ENCODE data around the gene VN1R5. TPM values are rescaled to one million over a fixed set of nuclear protein-coding genes. Genes with fewer than 3 reads are reported as not detected.

VN1R5 gene
- total RNA-seq, 6 experiments from 2014 or later: not detected

DNA sequence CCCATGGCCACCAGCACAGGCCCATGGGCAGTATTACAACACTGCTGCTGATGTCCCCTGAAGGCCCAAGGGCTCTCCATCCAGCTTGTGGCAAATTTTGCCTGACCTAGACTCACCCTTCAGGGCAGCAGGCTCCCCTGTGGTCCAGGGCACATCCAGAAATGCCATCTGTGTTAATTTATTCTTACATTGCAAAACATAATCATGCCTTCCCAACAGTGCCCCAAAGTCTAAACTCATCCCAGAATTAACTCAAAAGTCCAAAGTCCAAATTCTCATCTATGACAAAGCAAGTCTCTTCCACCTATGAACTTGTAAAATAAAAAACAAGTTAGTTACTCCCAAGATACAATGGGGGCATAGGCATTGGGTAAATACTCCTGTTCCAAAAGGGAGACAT, 13.3 kb downstream of the VN1R5 start:
- Histone ChIP-seq H3K27me3 (no peaks in the 10 kb centered on the region), H3K4me3 (no peak overlapping the region), H3K27ac (peak overlapping the region in 1 of 3 donors; percentile 24), H3K4me1 (peaks cover 0 to 7% (median 0%) of the 10 kb centered on the region in 4 donors), H3K36me3 (no peaks in the 10 kb centered on the region), H3K9me3 (no peaks in the 10 kb centered on the region)
- intact Hi-C loops (cut with DNase I): no loop called here
- ATAC-seq (peak in 3 of 4 donors; percentile 7 to 59 (median 44)), DNase-seq (no peak)
- TF ChIP-seq, protein P1, sequence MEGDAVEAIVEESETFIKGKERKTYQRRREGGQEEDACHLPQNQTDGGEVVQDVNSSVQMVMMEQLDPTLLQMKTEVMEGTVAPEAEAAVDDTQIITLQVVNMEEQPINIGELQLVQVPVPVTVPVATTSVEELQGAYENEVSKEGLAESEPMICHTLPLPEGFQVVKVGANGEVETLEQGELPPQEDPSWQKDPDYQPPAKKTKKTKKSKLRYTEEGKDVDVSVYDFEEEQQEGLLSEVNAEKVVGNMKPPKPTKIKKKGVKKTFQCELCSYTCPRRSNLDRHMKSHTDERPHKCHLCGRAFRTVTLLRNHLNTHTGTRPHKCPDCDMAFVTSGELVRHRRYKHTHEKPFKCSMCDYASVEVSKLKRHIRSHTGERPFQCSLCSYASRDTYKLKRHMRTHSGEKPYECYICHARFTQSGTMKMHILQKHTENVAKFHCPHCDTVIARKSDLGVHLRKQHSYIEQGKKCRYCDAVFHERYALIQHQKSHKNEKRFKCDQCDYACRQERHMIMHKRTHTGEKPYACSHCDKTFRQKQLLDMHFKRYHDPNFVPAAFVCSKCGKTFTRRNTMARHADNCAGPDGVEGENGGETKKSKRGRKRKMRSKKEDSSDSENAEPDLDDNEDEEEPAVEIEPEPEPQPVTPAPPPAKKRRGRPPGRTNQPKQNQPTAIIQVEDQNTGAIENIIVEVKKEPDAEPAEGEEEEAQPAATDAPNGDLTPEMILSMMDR (IDR thresholded peaks at IDR 0.05): no peak
- TF ChIP-seq POLR2A (IDR thresholded peaks at IDR 0.05): no peak

DNA sequence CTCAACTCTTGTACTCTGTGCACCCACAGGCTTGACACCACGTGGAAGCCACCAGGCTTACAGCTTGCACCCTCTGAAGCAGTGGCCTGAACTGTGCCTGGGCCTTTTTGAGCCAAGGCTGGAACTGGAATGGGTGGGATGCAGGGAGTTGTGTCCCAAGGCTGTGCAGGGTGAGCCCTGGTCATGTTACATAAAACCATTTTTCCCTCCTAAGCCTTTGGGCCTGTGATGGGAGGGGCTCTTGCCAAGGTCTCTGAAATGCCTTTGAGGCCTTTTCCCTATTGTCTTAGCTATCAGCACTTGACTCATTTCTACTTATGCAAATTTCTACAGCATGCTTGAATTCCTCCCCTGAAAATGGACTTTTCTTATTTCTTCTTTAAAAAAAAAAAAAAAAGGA, 14.1 kb downstream of the VN1R5 start:
- Histone ChIP-seq H3K9me3 (no peaks in the 10 kb centered on the region), H3K4me3 (no peak overlapping the region), H3K4me1 (peaks cover 0 to 7% (median 0%) of the 10 kb centered on the region in 4 donors), H3K27me3 (no peaks in the 10 kb centered on the region), H3K36me3 (no peaks in the 10 kb centered on the region), H3K27ac (no peak overlapping the region)
- WGBS (ENCODE audit: insufficient coverage, low coverage, low lambda C conversion rate, missing lambda C conversion rate): 50% methylated on average over 1 of the region's 1 CpG
- ATAC-seq (no peak), DNase-seq (no peak)
- intact Hi-C loops (cut with DNase I): no loop called here
- no peak for TF ChIP-seq POLR2A (IDR thresholded peaks at IDR 0.05)
- TF ChIP-seq, protein P1 (IDR thresholded peaks at IDR 0.05): no peak

DNA sequence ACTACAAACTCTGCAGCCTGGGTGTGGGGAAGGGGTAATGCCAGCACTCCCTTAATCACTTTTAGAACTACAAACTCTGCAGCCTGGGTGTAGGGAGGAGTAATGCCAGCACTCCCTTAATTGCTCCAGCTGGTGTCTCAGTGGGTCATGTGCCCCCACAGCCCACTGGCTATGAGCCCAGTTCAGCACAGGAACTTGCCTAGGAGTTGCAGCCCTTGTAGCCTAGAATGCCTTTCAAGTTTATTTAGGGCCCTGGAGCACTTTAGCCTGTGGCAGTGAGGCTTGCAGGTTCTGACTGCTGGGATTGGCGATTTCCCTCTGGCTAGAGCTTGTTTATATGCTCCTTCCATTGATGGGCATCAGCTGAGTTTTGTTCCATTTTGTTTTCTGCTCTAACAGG, 17.1 kb downstream of the VN1R5 start:
- Histone ChIP-seq H3K4me3 (no peak overlapping the region), H3K9me3 (no peaks in the 10 kb centered on the region), H3K36me3 (no peaks in the 10 kb centered on the region), H3K27me3 (no peaks in the 10 kb centered on the region), H3K27ac (no peak overlapping the region), H3K4me1 (peaks cover 0 to 7% (median 0%) of the 10 kb centered on the region in 4 donors)
- intact Hi-C loops (cut with DNase I): no loop called here
- no peak for TF ChIP-seq POLR2A (IDR thresholded peaks at IDR 0.05)
- WGBS (ENCODE audit: insufficient coverage, low coverage, low lambda C conversion rate, missing lambda C conversion rate): 40% methylated on average over 1 of the region's 1 CpG
- ATAC-seq (no peak), DNase-seq (no peak)

DNA sequence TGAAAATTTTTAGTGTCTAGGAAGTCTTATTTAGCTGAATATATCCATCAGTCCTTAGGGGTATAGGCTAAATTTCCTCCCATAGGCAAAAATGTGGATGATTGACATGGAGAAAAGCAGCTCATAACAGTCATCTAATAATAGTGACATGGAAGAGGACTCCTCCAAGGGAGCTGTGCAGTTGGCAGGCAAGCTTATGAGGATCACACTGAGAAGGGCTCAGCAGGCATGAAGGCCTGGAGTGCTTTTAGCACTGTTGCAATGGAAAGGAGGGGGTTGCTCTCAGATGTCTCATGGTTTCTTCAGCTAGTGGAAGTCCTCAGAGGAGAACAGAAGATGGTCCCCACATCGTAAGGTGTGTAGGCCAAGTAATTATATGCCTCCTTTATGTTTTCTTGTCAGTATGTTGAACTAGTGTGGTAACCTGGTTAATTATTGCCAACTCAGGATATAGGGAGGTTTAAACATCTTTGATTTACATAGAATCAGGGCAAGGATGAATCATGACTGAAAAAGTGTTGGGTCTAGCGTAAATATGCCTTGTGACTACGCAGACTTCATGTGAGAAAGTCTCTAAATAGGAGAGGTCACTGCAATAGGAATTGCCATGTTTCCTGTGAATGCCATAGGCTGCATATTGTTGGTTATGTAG, 18.9 kb downstream of the VN1R5 start:
- no peak overlapping the region for H3K4me3 ChIP-seq
- no peaks in the 10 kb centered on the region for H3K4me1 ChIP-seq
- ATAC-seq (no peak), DNase-seq (no peak)
- TF ChIP-seq, protein P1 (IDR thresholded peaks at IDR 0.05): no peak
- TF ChIP-seq POLR2A (IDR thresholded peaks at IDR 0.05): no peak
- intact Hi-C loops (cut with DNase I): no loop called here
- 82% methylated on average over 3 of the region's 3 CpGs for WGBS (ENCODE audit: insufficient coverage, low coverage, low lambda C conversion rate, missing lambda C conversion rate)
- H3K27me3 ChIP-seq: no peaks in the 10 kb centered on the region
- no peaks in the 10 kb centered on the region for H3K9me3 ChIP-seq
- no peak overlapping the region for H3K27ac ChIP-seq
- no peaks in the 10 kb centered on the region for H3K36me3 ChIP-seq

DNA sequence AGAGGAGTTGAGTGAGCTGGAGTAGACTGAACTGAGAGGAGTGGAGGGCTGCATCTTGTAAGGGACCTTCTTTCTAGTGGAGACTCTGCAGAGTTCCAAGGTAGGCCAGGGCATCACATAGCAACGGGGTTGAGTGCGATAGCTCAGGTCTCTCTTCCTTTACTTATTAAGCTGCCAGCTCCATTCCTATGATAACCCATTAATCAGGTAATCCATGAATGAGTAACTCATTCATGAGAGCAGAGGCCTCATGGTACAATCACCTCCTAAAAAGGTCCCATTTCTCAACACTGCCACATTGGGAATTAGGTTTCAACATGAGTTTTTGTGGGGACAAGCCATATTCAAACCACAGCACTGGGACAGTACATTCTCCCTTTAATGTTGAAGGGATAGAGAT, 21.3 kb downstream of the VN1R5 start:
- H3K4me1 ChIP-seq: no peaks in the 10 kb centered on the region
- H3K36me3 ChIP-seq: no peaks in the 10 kb centered on the region
- no peak overlapping the region for H3K27ac ChIP-seq
- intact Hi-C loops (cut with DNase I): no loop called here
- ATAC-seq: no peak
- H3K9me3 ChIP-seq: no peaks in the 10 kb centered on the region
- no peak overlapping the region for H3K4me3 ChIP-seq
- DNase-seq: no peak
- H3K27me3 ChIP-seq: no peaks in the 10 kb centered on the region
- 62% methylated on average over 2 of the region's 2 CpGs for WGBS (ENCODE audit: insufficient coverage, low coverage, low lambda C conversion rate, missing lambda C conversion rate)
- TF ChIP-seq, protein P1 (IDR thresholded peaks at IDR 0.05): no peak
- TF ChIP-seq POLR2A (IDR thresholded peaks at IDR 0.05): no peak
